Dedifferentiated amniotic fluid mesenchymal stem cell (primary cell): ENCODE results near the gene HTR6.

Source experiments
- DNase-seq: peaks from one replicate; pipeline ENCODE4 v3.0.0-alpha.2; 2016; ENCODE audit errors: extremely low spot score

HTR6 gene

DNA sequence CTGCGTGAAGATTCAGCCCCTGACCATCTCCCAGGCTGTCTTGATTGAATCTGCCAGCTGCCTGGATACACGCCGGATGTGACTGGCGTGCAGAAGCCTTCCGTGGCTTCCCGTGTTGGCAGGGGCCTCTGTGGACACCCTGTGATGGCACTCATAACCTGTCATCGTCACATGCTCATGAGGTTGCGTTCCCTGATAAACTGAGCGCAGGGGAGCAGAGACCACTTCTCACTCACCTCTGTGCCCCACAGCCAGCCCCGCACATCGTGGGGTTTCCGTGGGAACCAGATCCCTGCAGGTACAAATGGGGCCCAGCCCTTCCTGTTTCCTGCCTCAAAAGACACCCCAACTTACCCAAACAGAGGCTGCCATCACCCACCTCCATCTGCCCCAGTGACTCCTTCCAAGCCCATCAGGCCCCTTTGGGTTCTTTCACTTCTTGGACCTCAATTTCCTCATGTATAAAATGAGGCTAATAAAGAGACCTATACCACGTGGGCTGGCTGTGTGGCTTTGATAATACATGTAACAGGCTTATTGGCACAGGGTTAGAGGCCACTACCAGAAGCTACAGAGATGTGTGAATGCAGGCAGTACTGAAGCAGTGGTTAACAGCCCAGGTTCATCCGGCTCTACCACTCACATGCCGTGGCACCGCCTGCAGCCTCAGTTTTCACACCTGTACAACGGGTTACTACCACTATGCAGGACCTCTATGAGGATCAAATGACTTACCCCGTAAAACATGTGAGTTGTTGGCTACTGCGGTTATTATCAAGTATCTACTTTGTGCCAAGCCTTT lies 23.6 kb downstream of the HTR6 start:
- DNase-seq, result no peak

- no peak for DNase-seq
Measured at GRCh38 chr1:19689085-19689757, 24.5 kb downstream of the HTR6 start.

DNA sequence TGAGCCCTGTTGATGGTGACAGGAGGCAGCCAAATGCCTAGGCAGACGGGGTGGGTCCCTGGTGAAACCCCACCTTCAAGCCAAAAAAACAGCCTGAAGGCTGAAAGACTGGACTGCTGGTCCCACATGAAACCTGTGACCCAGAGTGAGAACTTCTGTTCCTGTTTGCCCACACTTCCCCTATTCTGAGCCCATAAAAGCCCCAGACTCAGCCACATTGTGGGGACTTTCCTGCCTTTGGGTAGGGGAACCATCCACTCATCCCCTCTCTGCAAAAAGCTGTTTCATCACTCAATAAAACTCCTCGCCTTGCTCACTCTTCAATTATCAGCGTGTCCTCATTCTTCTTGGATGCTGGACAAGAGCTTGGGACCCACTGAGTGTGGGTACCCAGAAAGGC lies 25.2 kb downstream of the HTR6 start:
- no peak for DNase-seq

DNA sequence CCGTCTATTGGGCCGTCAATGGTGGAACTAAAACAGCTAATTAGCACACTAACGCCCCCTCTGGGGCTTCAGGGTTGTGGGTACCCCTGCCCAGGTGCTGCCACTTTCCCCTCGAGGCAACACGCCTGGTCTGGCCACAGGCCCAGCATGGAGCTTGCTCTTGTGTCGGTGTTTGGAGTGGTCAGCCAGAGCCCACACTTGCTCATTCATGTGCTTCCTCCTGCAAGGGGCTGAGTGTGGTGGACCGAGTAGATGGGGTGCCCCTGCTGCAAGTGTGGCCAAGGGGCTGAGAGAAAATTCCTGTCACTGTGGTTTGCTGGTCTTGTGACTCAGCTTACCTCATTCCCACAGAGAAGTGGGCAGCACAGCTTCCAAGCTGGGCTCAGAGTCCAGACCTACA lies 25.7 kb downstream of the HTR6 start:
- DNase-seq, result no peak

DNA sequence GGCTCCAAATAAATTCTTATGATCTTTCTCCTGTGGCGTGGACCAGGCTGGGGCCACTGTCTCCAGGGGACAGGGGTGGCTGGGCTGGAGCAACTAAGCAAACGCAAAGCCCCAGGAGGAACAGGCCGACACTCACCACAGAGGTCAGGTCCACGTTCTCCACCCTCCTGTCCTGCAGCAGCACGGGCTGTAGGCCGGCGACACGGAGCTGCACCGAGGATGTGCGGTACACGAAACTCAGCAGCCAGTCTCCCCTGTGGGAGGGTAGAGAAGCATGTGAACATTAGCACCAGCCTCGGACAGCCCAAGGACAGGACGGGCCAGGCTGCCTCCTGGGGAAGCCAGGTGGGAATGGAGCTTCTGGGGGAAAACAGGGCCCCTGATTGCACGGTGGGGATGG lies 29.6 kb downstream of the HTR6 start:
- no peak for DNase-seq

GRCh38 chr1:19695772-19696171 lies 31.1 kb downstream of the HTR6 start:
- no peak for DNase-seq

GRCh38 chr1:19696820-19697219 lies 32.1 kb downstream of the HTR6 start:
- no peak for DNase-seq

GRCh38 chr1:19698181-19698580 lies 33.5 kb downstream of the HTR6 start:
- DNase-seq, result no peak

DNA sequence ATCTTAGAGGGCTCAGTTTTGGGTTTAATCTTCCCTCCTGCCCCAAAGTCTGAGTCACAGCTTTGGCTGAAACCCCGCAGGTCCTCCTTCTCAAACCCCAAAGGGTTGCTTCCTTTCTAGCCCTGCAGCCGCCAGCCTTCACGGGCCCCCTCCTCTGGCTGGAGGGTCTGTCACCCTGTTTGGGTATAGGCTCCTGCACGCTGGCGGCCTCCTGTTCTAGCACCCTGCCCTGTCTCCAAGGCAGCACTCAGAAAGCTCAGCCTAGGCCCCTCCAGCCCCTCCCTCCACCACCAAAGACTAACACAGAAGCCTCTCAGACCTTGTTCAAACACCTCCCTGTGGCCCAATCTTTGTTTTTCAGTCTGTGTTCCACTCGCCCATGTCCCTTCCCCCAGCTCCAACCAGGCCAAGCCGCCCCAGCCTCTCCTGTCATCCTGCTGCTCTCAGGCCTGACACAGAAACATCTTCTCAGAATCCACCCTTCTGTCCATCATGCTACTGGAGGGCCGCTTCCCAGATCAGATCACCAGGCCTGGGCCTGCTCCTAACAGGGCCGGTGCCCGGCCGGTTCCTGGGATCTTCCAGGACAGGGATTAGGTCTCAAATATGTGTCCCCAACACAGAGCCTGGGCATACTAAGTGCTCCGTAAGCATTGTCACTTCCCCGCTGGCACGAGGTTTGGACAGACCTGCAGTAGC lies 35.6 kb downstream of the HTR6 start:
- no peak for DNase-seq

DNA sequence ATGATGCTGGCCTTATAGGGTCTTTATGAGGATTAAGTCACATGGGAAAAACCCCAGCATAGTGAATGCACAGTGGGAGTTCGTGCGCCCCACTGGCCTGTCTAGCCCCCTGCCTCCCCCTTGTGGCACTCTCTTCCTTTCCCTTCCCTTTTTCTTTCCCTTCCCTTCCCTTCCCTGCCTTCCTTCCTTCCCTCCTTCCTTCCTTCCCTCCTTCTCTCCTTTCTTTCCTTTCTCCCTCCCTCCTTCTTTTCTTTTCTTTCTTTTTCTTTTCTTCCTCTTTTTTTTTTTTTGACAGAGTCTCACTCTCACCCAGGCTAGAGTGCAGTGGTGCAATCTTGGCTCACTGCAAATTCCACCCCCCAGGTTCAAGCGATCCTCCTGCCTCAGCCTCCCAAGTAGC lies 38.6 kb downstream of the HTR6 start:
- DNase-seq, result no peak

DNA sequence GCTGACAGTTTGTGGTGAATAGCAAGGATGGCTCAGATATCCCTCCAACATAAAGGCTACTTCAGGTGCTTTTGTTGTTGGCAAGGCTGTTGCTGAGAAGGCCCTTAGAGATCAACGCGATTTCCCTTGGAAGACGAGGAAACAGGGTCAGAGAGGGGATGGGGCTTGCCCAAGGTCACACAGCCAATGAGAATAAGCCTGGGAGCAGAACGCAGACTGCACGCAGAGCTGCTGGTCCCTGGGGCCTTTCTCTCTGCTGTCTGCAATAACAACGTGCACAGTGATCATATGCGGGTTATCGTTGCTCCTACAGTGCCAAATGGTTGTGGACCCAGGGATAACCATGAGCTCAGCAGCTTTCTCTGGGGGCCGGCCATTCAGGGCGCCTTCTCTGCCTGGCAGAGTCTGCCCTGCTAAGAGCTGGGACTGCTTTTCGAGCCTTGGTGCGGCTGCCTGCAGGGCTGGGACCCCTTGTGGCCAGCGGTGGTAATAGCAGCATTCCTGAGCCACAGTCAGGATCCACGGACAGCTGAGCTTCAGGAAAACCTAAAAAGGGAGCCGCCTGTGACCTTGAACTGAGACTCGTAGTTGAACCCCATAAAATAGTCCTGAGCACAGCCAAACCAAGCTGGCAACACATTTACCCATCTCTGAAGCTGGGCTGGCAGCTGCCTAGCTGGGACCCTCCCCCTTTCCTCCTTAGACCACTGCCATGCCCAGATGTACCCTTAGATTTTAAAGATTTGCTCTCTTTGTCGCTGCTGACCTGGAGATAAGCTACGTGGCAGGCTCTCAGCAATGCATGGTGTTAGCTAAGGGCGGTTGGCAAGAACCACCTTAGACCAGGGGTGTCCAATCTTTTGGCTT lies 39.8 kb downstream of the HTR6 start:
- peak; percentile 78 for DNase-seq

DNA sequence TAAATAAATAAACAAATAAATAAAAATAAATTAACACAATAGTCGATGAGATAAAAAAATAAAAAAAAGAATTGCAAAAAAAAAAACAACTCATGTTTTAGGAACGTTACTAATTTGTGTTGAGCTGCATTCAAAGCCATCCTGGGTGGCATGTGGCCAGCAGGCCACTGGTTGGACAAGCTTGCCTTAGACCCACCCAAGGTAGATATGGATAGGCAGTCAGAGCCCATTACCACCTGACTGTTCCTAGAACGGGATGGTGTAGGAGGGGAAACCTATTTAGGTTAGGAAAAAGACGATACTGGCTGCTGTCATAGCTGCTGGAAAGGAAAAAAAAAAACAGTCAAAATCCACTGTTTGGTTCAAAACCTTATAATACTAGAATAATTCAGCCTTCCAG lies 40.8 kb downstream of the HTR6 start:
- no peak for DNase-seq

DNA sequence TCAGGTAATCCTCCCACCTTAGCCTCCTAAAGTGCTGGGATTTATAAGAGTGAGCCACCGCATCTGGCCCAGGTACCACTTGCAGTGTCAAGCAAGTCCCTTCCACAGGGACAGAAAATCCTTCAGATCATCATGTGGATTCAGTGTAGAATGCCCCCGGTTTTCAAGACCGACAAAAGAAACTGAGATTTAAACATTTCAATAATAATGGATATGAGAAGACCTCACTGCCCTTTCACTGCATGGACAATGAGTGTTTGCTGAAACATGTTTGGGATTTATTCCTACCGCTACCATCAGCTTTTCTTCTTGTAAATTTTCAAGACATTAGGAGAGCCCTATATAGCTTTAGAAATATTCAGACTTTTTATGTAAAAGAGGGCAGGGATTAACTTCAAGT lies 41.5 kb downstream of the HTR6 start:
- no peak for DNase-seq

DNA sequence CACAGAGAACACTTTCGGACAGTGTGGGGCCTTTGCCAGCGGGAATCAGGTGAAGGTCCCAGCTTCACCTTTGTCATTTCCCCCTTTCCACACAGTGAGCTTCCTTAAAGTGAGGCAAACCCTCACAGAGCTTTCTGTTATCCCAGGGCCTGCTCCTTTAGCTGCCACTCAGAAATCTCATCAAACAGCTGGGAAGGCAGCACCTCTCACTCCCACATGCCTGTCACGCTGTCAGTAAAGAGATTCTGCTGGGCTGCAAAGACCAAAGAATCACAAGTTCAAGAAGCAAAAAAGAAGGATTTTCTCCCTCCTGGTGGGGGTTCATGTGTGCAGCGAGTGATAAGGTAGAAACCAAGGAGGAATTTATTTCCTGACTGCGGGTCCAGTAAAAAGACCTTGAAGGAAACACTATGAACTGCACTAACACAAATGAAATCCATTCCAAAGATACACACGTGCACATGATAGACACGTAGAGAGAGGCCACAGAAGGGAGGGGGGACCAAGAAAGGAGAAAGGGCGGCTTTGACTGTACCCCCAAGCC lies 44.0 kb downstream of the HTR6 start:
- DNase-seq, result no peak

DNA sequence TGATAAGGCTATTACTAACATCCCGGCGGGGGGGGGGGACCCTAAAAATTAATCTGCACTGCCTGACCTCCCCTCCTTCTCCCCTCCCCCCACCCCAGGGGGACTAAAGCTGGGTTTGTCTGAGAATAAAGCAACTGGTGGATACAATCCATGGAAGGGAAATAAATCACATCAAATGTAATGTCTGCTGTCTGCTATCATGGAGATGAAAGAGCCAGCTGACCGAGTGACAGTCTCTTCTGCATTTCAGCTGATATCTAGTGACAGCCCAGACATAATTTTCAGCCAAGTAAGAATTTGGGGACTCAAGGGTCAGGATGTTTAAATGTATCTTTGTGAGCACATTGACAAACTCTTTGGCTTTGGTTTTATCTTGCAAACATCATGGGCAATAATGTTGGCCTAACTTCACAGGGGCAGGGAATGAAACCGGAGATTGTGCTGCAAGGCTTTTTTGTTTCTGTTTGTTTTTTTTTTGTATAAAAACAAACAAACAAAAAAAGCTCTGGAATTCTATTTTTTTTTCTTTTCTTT lies 44.7 kb downstream of the HTR6 start:
- no peak for DNase-seq

GRCh38 chr1:19710825-19711611 lies 46.3 kb downstream of the HTR6 start:
- DNase-seq, result no peak

DNA sequence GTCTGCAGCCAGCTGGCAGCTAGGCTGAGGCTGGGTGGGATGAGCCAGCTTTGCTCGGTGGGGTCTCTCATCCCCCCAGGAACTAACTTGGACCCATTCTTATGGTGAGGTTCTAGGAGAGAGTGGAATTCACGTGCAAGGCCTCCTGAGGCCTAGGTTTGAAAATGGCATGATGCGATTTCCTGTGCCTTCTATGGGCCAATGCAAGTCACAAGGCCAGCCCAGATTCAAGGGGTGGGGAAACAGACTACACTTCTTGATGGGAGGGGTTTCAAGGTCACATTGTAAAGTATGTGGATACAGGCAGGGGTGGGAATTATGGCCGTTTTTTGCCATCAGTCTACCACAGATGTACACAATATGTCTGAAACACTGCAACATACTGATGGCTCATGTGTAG lies 48.3 kb downstream of the HTR6 start:
- DNase-seq, result no peak

DNA sequence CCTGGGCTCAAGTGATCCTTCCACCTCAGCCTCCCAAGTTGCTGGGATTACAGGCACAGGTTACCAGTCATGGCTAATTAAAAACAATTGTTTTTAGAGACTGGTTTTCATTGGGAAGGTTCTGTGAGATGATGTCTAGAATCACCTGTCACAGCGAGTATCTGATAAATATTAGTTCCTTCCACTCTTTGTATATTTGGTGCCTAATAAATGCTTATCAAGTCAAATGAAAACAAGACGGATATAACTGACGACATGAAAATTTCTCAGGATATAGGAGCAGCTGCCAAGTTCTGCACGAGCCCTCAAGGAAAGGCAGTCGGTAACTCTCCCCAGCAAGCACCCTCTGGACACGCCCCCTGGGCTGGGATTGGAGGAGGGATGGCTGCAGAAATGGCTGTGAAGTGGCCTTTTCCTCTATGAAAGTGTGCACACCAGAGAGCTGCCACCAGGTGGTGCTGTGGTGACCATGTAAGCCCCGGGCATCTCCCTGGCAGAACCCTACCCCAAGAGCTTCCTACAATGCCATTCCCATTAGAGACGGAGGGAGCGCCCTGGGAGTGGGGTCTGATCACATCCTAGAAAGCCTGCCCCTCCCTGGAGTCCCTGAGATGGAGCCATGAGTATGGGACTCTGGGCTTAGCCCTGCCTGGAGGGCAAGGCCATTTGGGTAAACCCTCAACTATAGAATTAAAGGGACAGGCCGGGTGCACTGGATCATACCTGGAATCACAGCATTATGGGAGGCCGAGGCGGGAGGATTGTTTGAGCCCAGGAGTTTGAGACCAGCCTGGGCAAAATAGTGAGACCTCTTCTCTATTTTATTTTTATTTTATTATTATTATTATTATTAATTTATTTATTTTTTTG lies 50.9 kb downstream of the HTR6 start:
- peak; percentile 89 for DNase-seq

- no peak for DNase-seq
Measured at GRCh38 chr1:19717467-19717866, 52.8 kb downstream of the HTR6 start.

- no peak for DNase-seq
Measured at GRCh38 chr1:19720174-19720573, 55.5 kb downstream of the HTR6 start.
